GM19035 (cell line): ENCODE measurements around the gene CHRND.

Experiments
- ATAC-seq: cut with Tn5 transposase; IDR thresholded peaks from one replicate; pipeline ENCODE4 v1.9.1; 2021; ENCODE audit not compliant: unreplicated experiment

CHRND gene

GRCh38 chr2:232487385-232488096, 38.4 kb upstream of the CHRND start, which contains the start of gene ECEL1:
TSS of gene ECEL1 (minus strand) at chr2:232487834. CDS start at chr2:232486653, 1,181 bp downstream.
- no peak for ATAC-seq

GRCh38 chr2:232488097-232488711, 37.8 kb upstream of the CHRND start:
- no peak for ATAC-seq

GRCh38 chr2:232488721-232489300, 37.1 kb upstream of the CHRND start:
- ATAC-seq, result no peak

- no peak for ATAC-seq
These were observed 36.3 kb upstream of the CHRND start for GRCh38 chr2:232489516-232490220.

GRCh38 chr2:232490221-232491138, 35.5 kb upstream of the CHRND start:
- no peak for ATAC-seq

- ATAC-seq, result no peak
These were observed 34.7 kb upstream of the CHRND start for GRCh38 chr2:232491139-232491780.

GRCh38 chr2:232492236-232492848, 33.6 kb upstream of the CHRND start:
- no peak for ATAC-seq

GRCh38 chr2:232492963-232493700, 32.8 kb upstream of the CHRND start:
- no peak for ATAC-seq

- no peak for ATAC-seq
These were observed 32.1 kb upstream of the CHRND start for GRCh38 chr2:232493701-232494474.

GRCh38 chr2:232494542-232494941, 31.4 kb upstream of the CHRND start:
- ATAC-seq, result no peak

- ATAC-seq, result no peak
These were observed 30.7 kb upstream of the CHRND start for GRCh38 chr2:232495292-232495691.

GRCh38 chr2:232496501-232497270, 29.3 kb upstream of the CHRND start:
- ATAC-seq, result no peak

- no peak for ATAC-seq
These were observed 28.6 kb upstream of the CHRND start for GRCh38 chr2:232497348-232497747.

- no peak for ATAC-seq
These were observed 27.5 kb upstream of the CHRND start for GRCh38 chr2:232498452-232498851.

GRCh38 chr2:232501331-232501771, 24.6 kb upstream of the CHRND start:
- no peak for ATAC-seq

GRCh38 chr2:232501794-232502390, 24.1 kb upstream of the CHRND start:
- ATAC-seq, result no peak

- ATAC-seq, result no peak
These were observed 23.4 kb upstream of the CHRND start for GRCh38 chr2:232502511-232502910.
